Neural cell (in vitro differentiated cells): ENCODE measurements around the gene STPG4. TPM values are rescaled to one million over a fixed set of nuclear protein-coding genes. Genes with fewer than 3 reads are reported as not detected.

Experiments
- H2AFZ ChIP-seq: fragments of 200-600, 300-800 bp; sonication (generic), shearing (Covaris generic); 2 replicates; pipeline ENCODE4 v1.6.0; 2014; ENCODE audit warnings: low read depth, mild to moderate bottlenecking, antibody characterized with exemption, low read length, moderate library complexity
- H3F3A ChIP-seq: fragments of 200-600 bp; shearing (Covaris generic); 2 replicates; pipeline ENCODE4 v1.6.1; 2016; ENCODE audit warnings: mild to moderate bottlenecking, moderate library complexity, mixed read lengths, antibody characterized with exemption, low read length; ENCODE audit not compliant: insufficient read depth, poor library complexity, severe bottlenecking
- H3K27ac ChIP-seq: fragments of 200-600, 300-800 bp; sonication (generic), shearing (Covaris generic); 2 replicates; pipeline ENCODE4 v1.5.1; 2014; ENCODE audit warnings: mild to moderate bottlenecking, low read length, moderate library complexity
- H3K27me3 ChIP-seq: fragments of 300-800, 200-600 bp; sonication (generic), shearing (Covaris generic); 2 replicates; pipeline ENCODE4 v1.6.0; 2014; ENCODE audit warnings: mild to moderate bottlenecking, low read depth, low read length, moderate library complexity; ENCODE audit not compliant: insufficient read depth
- H3K36me3 ChIP-seq: fragments of 300-800, 200-600 bp; sonication (generic), shearing (Covaris generic); 2 replicates; pipeline ENCODE4 v1.5.1; 2014; ENCODE audit warnings: mild to moderate bottlenecking, antibody characterized with exemption, low read length, moderate library complexity; ENCODE audit not compliant: insufficient read depth
- H3K4me2 ChIP-seq: fragments of 300-800, 200-600 bp; sonication (generic), shearing (Covaris generic); 2 replicates; pipeline ENCODE4 v1.6.0; 2014; ENCODE audit warnings: mild to moderate bottlenecking, low read length
- H3K4me3 ChIP-seq: fragments of 300-800, 200-600 bp; sonication (generic), shearing (Covaris generic); 2 replicates; pipeline ENCODE4 v1.5.1; 2014; ENCODE audit warnings: mild to moderate bottlenecking, low read length, moderate library complexity
- H3K79me2 ChIP-seq: fragments of 200-600 bp; shearing (Covaris generic); replicated peaks from 2 replicates; pipeline ENCODE4 v1.6.0; 2014; ENCODE audit warnings: mild to moderate bottlenecking, low read length, moderate library complexity; ENCODE audit not compliant: insufficient read depth
- H3K9ac ChIP-seq: fragments of 300-800, 200-600 bp; sonication (generic), shearing (Covaris generic); 2 replicates; pipeline ENCODE4 v1.6.1; 2016; ENCODE audit warnings: mild to moderate bottlenecking, low read length, mixed read lengths
- H3K9me2 ChIP-seq: fragments of 200-600 bp; shearing (Covaris generic); 2 replicates; pipeline ENCODE4 v1.6.1; 2016; ENCODE audit warnings: mild to moderate bottlenecking, low read length, mixed read lengths; ENCODE audit not compliant: insufficient read depth
- H3K9me3 ChIP-seq: fragments of 200-600, 300-800 bp; sonication (generic), shearing (Covaris generic); 2 replicates; pipeline ENCODE4 v1.6.1; 2016; ENCODE audit warnings: mild to moderate bottlenecking, mixed run types, low read length, moderate library complexity, mixed read lengths
- H4K20me1 ChIP-seq: fragments of 200-600 bp; shearing (Covaris generic); 2 replicates; pipeline ENCODE4 v1.6.1; 2016; ENCODE audit warnings: mild to moderate bottlenecking, mixed run types; ENCODE audit not compliant: insufficient read depth
- EP300 ChIP-seq: fragments of 450-650 bp; conservative IDR thresholded peaks from 2 replicates; pipeline ENCODE4 v1.6.1; 2014; ENCODE audit warnings: antibody characterized with exemption, mild to moderate bottlenecking, moderate library complexity; ENCODE audit not compliant: poor library complexity, severe bottlenecking
- EZH2 ChIP-seq: fragments of 200-600, 300-800 bp; shearing (Covaris generic), sonication (generic); IDR thresholded peaks from 2 replicates; pipeline ENCODE4 v1.6.1; 2014; ENCODE audit warnings: antibody characterized with exemption, low read length, borderline replicate concordance, mild to moderate bottlenecking; ENCODE audit not compliant: insufficient read depth, poor library complexity, severe bottlenecking
- MXI1 ChIP-seq: fragments of 450-650 bp; conservative IDR thresholded peaks from 2 replicates; pipeline ENCODE4 v1.6.1; 2014; ENCODE audit warnings: antibody characterized with exemption, mild to moderate bottlenecking; ENCODE audit not compliant: poor library complexity, severe bottlenecking
- POLR2AphosphoS5 ChIP-seq: IDR thresholded peaks from 2 replicates; pipeline ENCODE4 v1.6.1; 2012
- RAD21 ChIP-seq: fragments of 450-650 bp; conservative IDR thresholded peaks from 2 replicates; pipeline ENCODE4 v1.6.1; 2014; ENCODE audit warnings: antibody characterized with exemption, mild to moderate bottlenecking, moderate library complexity
- REST ChIP-seq: IDR thresholded peaks from 2 replicates; pipeline ENCODE4 v1.6.1; 2012; ENCODE audit warnings: borderline replicate concordance
- SMC3 ChIP-seq: fragments of 450-650 bp; conservative IDR thresholded peaks from 2 replicates; pipeline ENCODE4 v1.6.1; 2014; ENCODE audit warnings: antibody characterized with exemption, mild to moderate bottlenecking, moderate library complexity; ENCODE audit not compliant: poor library complexity
- TAF1 ChIP-seq: IDR thresholded peaks from 2 replicates; pipeline ENCODE4 v1.6.1; 2012; ENCODE audit warnings: low read depth
- polyA plus RNA-seq: library from polyadenylated mRNA; depleted of rRNA; stranded (reverse); fragments of >200 nt; gene quantifications from 2 replicates; pipeline ENCODE4 v1.2.3, GENCODE V29; 2014
- TF ChIP-seq, protein P1 (sequence below): fragments of 450-650 bp; IDR thresholded peaks from 2 replicates; pipeline ENCODE4 v1.5.1; 2014; ENCODE audit warnings: antibody characterized with exemption, mild to moderate bottlenecking, moderate library complexity; ENCODE audit not compliant: poor library complexity, severe bottlenecking

STPG4 gene
- polyA plus RNA-seq, 1 donor from 2014 or later: not detected

- H2AFZ ChIP-seq: no peak overlapping the region
- no peak overlapping the region for H3K4me3 ChIP-seq
- peaks cover 6% of the 10 kb centered on the region for H3K9me3 ChIP-seq
- TF ChIP-seq SMC3 (no peak), TAF1 (no peak), REST (no peak)
- H3K4me2 ChIP-seq: no peak overlapping the region
- no peak overlapping the region for H3K27ac ChIP-seq
- no peak overlapping the region for H3K9ac ChIP-seq
- no peaks in the 10 kb centered on the region for H3K27me3 ChIP-seq
- no peaks in the 10 kb centered on the region for H3K79me2 ChIP-seq
- no peaks in the 10 kb centered on the region for H3F3A ChIP-seq
- H4K20me1 ChIP-seq: no peaks in the 10 kb centered on the region
- H3K36me3 ChIP-seq: no peaks in the 10 kb centered on the region
- no peaks in the 10 kb centered on the region for H3K9me2 ChIP-seq
Observed at GRCh38 chr2:47128705-47129104, 26.4 kb downstream of the STPG4 start.

DNA sequence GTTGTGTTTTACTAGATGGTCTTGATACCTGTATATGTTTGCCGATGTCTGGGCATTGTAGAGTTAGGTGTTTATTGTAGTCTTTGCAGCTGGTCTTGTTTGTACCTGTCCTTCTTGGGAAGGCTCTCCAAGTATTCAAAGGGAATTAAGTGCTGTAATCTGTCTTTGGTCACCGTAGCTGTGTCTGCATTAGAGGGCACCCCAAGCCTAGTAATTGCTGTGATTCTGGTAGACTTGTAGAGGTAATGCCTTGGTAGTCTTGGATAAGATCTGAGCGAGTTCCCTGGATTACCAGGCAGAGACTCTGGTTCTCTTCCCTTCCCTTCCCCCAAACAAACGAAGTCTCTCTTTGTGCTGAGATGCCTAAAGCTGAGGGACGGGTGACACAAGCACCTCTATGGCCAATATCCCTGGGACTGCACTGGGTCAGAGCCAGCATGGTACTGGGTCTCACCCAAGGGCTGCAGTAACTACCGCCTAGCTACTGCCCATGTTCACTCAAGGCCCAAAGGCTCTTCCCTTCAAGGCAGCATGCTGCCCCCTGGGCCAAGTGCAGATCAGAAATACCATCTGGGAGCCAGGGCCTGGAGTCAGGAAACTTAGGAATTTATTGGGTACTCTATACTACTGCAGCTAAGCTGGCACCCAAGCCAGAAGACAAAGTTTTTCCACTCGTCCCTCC is 27.1 kb downstream of the STPG4 start:
- Histone ChIP-seq H3K4me2 (no peak overlapping the region), H3K27me3 (no peaks in the 10 kb centered on the region), H3K79me2 (no peaks in the 10 kb centered on the region), H3K9me3 (peaks cover 6% of the 10 kb centered on the region), H2AFZ (no peak overlapping the region), H3K4me3 (no peak overlapping the region), H3K9ac (no peak overlapping the region), H3K9me2 (no peaks in the 10 kb centered on the region), H3K27ac (no peak overlapping the region), H3F3A (no peaks in the 10 kb centered on the region), H3K36me3 (no peaks in the 10 kb centered on the region), H4K20me1 (no peaks in the 10 kb centered on the region)
- TF ChIP-seq, protein P1, sequence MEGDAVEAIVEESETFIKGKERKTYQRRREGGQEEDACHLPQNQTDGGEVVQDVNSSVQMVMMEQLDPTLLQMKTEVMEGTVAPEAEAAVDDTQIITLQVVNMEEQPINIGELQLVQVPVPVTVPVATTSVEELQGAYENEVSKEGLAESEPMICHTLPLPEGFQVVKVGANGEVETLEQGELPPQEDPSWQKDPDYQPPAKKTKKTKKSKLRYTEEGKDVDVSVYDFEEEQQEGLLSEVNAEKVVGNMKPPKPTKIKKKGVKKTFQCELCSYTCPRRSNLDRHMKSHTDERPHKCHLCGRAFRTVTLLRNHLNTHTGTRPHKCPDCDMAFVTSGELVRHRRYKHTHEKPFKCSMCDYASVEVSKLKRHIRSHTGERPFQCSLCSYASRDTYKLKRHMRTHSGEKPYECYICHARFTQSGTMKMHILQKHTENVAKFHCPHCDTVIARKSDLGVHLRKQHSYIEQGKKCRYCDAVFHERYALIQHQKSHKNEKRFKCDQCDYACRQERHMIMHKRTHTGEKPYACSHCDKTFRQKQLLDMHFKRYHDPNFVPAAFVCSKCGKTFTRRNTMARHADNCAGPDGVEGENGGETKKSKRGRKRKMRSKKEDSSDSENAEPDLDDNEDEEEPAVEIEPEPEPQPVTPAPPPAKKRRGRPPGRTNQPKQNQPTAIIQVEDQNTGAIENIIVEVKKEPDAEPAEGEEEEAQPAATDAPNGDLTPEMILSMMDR: no peak
- TF ChIP-seq POLR2AphosphoS5 (no peak), SMC3 (no peak), REST (no peak), TAF1 (no peak), RAD21 (no peak), EP300 (no peak), EZH2 (no peak), MXI1 (no peak)
